NCI-H2107 treated with DMSO at 0.1 percent for 48 hours (cell line): ENCODE measurements around the gene ACTN2.

Source experiments
- DNase-seq: peaks from one replicate; lab custom pipeline; 2025; ENCODE audit not compliant: unreplicated experiment; lab: John Stamatoyannopoulos, UW

Gene ACTN2

DNA sequence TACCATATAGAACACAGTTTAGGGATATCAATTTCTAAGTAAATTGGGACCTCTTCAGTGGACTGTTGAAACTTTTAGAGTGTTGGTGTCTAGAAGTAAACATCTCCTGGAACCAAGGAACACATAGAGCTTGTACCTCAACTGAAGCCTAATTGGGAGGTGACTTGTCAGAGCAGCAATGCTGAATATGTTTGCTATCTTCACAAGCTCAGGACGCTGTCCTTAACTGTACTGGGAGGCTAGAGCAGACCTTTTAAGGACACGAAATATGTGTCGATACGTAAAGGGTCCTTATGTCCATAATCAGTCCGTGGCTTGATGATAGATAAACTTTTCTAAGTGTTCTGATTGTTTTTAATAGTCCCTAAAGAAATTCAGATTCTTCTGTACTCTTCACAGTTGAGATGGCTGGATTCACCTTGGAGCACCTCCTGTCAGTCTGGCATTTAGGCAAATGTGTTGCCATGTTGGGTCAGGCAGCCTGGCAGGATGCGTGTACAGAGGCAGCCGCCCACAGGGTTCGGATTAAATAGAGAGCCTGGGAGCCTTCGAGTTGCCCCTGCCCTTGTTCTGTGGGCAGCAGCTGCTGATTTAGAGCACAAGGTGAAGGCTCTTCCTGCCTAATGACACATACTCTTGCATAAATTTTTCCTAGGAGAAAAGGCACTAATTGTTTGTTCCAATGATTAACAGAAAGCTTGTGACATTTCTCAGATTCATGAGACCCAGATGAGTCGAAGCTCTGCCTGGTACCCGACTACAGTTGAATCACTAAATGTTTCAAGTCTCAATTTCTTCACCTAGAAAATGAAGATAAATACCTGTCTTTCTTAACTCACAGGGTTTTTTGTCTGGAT, 3.6 kb downstream of the ACTN2 start:
- DNase-seq = no peak

- DNase-seq = no peak
These were observed 5.0 kb downstream of the ACTN2 start for GRCh38 chr1:236691348-236691747.

- DNase-seq = no peak
These were observed 5.8 kb downstream of the ACTN2 start for GRCh38 chr1:236692128-236692527.

DNA sequence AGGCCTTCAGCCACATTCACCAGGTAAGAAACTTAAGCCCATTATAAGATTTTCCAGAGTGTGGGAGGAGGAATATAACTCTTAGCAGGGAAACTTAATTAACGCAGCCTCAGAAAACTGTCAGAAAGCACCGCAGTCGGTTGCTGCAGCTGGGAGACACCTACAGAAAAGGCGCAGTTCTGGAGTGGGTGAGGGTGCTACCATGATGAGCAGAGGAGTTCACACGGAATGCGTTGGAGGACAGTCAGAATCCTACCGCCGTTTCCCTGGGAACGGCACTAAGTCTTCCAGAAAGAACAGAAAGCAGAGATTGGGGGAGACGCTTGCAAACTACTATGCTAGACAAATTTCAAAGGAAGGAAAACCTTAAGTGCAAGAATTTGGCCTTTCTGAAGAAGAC, 6.4 kb downstream of the ACTN2 start:
- no peak for DNase-seq

DNA sequence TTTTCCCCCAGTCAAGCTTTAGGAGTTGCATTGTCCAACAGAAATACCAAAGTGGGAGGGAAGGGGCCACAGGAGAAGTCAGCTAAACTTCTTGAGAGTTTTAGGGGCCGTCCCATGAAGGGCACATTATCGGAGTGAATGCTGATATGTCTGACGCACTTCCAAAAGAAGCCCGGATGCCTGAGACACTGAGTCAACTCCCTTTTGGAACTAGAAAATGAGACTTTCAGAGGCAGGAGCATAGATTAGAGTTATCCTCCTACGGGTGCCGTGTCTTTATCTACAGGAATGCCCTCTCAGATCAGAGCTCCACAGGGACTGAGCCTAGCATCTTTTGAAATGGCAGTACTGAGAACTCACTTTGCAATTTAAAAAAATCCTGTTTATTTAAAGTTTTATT, 13.1 kb downstream of the ACTN2 start:
- DNase-seq = no peak

- DNase-seq = no peak
These were observed 14.6 kb downstream of the ACTN2 start for GRCh38 chr1:236700903-236701302.

- no peak for DNase-seq
These were observed 15.5 kb downstream of the ACTN2 start for GRCh38 chr1:236701782-236702181.

DNA sequence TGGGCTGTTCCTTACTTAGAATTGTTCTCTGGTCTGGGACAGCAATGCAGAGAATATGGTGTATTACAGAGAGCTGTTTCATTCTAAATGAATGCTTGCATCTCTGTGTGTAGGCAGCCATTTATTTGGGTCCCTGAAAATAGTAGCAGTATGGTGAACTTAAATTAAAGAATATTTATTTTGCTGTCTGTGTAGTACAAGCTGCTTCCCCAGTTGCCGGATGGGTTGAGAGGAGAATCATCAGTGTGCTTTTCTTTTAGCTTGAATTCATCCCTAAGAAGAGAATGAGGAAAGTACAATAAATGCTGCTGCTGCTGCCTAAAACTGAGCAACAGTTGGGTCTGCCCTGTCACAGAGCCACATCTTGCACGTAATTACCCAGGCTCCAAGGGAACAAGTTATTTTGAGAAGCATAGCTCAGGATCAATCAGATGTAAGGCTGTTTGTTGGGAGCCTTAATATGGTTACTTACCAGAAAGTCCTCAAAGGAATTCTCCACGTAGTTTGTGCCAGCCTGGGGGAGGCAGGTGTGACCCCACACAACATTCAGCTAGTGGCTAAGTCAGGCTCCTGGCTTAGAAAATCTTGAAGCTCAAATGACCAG, 16.6 kb downstream of the ACTN2 start:
- no peak for DNase-seq

DNA sequence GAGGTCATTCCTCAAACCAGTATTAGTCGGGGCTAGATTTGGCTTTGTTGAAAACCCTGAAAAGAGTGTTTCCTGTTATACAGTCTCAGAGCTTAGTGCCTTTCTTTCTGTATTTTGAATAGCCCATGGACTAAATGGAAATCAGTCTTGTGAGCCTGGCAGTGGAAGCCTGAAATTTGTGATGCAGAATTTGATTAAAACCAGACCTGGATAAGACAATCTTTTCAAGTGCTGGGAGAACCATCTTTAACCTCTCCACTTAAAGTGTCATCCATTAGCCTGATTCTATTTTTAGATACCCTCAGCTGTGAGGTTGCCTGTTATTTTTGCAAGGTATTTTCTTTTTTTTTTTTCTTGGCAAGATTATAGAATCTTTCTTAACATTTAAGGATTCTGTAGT, 19.5 kb downstream of the ACTN2 start:
- no peak for DNase-seq

GRCh38 chr1:236706183-236706582, 19.9 kb downstream of the ACTN2 start:
- no peak for DNase-seq

- DNase-seq = no peak
These were observed 24.1 kb downstream of the ACTN2 start for GRCh38 chr1:236710328-236710892.

DNA sequence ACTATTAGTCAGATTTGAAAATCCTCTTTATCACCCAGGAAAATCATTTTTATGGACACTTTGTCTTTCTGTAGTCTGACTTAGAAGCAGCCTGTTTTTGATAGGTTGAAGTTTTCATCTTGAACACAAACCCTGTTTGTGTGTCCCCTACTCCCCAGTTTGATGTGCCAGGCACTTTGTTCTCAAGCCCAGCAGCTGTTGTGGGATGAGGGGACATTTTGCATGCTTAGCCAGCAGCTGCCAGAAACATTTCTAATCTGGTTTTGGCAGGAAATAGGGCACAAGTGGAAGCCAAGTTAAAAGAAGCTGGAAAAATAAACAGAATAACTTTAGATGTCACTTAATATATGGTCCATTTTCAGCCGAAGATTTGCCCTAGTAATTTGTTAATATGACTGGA, 29.9 kb downstream of the ACTN2 start:
- DNase-seq = no peak

DNA sequence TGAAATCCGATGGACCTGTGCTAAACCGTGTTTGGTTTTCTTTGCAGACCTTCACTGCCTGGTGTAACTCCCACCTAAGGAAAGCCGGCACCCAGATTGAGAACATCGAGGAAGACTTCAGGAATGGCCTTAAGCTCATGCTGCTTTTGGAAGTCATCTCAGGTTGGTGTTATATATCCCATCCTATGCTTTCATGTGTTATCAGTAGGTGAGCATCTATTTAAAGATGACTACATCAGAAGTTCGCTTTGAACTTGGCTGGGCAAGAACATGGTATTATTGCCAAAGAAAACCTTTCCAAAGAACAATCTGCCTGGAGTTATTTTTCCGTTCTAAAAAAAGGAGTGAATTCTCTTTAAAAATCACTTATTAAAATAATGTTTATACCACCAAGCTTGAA, 31.5 kb downstream of the ACTN2 start:
- no peak for DNase-seq

GRCh38 chr1:236718328-236718727, 32.0 kb downstream of the ACTN2 start:
- no peak for DNase-seq

DNA sequence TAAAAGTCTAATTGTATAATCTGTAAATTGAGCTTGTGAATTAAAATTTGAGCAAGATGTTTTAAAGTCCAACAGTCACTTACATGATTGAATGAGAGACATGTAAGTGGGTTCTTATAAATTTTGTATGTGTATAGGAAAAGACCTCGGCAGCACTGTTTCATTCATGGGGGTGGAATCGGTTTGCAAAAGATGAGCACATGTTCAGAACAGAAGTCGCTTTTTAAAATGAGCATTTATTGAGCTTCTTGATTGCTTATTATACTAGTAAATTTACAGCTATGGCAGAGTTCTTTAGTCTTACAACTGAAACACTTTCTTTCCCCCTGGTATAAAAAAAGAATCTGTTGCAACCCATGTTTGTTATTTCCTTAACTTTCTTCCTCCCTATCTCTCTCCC, 33.9 kb downstream of the ACTN2 start:
- no peak for DNase-seq

DNA sequence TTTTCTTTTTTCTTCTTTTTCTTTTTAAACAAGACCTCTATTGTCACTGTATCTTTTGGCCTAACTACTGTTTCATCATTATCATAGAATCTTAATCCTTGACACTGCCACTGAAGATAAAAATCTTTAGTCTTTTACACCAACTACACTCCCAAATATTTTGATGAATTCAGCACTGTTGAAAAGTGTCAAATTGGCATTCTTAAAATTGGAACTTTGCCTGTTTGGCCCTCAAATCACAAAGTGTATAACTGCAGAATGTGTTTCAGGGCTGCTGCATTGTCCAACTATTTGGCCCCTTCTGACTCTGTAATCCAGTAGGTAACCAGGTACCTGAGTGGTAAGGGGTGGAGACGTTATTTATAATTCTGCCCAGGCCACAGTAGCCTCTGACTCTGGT, 34.3 kb downstream of the ACTN2 start:
- DNase-seq = no peak

- no peak for DNase-seq
These were observed 37.8 kb downstream of the ACTN2 start for GRCh38 chr1:236724049-236724448.

DNA sequence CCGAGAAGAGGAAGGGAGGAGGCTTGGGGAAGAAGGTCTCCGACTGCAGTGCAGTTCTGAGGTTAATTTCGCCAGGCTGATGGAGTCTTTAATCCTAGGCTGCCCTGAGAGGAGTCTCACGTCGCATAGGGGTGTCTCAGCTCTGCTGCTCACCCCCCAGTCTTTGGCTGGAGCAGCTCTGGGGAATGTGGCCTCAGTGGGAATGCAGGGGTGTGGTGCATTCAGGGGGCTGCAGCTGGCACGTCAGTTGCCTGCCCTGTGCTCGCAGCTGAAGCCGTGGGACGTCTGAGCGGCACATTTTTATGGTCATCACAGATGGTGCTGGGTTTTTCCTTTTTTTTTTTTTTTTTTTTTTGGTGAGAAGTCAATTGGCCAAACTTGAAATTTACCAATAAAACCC, 38.2 kb downstream of the ACTN2 start:
- DNase-seq = no peak

GRCh38 chr1:236725668-236726067, 39.4 kb downstream of the ACTN2 start:
- DNase-seq = no peak

GRCh38 chr1:236727521-236727920, 41.2 kb downstream of the ACTN2 start:
- DNase-seq = no peak

GRCh38 chr1:236728752-236729151, 42.5 kb downstream of the ACTN2 start:
- no peak for DNase-seq

DNA sequence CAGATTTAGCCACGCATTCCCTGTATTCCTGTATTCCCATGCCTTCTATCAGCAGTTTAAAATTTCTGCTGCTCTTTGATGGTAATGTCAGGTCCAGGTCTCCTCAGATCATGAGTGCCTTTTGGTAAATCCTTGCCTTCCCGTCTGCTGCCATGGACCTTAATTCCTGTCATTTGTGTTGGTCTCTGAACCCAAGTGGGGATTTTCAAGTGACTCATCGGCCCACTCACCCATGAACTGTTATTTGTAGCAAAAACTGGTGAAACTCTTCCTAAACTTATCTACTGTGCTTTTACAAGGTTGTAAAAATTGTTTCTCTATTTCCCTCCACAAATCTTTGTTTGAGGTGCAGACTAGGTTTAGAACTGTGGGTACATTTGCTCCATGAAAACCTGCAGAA, 47.4 kb downstream of the ACTN2 start:
- no peak for DNase-seq
